Type B pancreatic cell (in vitro differentiated cells): ENCODE measurements around the gene PLG. TPM values are rescaled to one million over a fixed set of nuclear protein-coding genes. Genes with fewer than 3 reads are reported as not detected.
"Not testable (repeated sequence)": the region's sequence is repeated elsewhere in the genome, so short reads cannot be mapped to it uniquely, and the experiment has no call there.

ENCODE experiments used
- DNase-seq: peaks from one replicate; pipeline ENCODE4 v3.0.0; 2021; ENCODE audit warnings: mixed read lengths; ENCODE audit not compliant: unreplicated experiment; ENCODE audit errors: extremely low spot score
- H3K27ac Mint-ChIP-seq: 2 replicates; pipeline ENCODE4 v1.8.0; 2021; ENCODE audit warnings: mild to moderate bottlenecking, mixed read lengths
- H3K27me3 Mint-ChIP-seq: 2 replicates; pipeline ENCODE4 v1.8.0; 2021; ENCODE audit warnings: mixed read lengths
- H3K36me3 Mint-ChIP-seq: 2 replicates; pipeline ENCODE4 v1.8.0; 2021; ENCODE audit warnings: mixed read lengths
- H3K4me1 Mint-ChIP-seq: one replicate; pipeline ENCODE4 v1.8.0; 2021; ENCODE audit warnings: mixed read lengths; ENCODE audit not compliant: unreplicated experiment
- H3K4me3 Mint-ChIP-seq: 2 replicates; pipeline ENCODE4 v1.8.0; 2021; ENCODE audit warnings: mild to moderate bottlenecking, mixed read lengths
- H3K9me3 Mint-ChIP-seq: 2 replicates; pipeline ENCODE4 v1.8.0; 2021; ENCODE audit warnings: mixed read lengths
- total RNA-seq: library from RNA; stranded (reverse); gene quantifications from 2 replicates; pipeline ENCODE4 v1.2.1, GENCODE V29; 2021; ENCODE audit warnings: low replicate concordance
- TF ChIP-seq, protein P1 (sequence below): fragments of 200-600 bp; sonication (generic); conservative IDR thresholded peaks from 2 replicates; pipeline ENCODE4 v1.5.0; 2021; ENCODE audit warnings: antibody characterized with exemption, mild to moderate bottlenecking

The PLG gene
- total RNA-seq, 1 donor from 2014 or later = 0.46 TPM

DNA sequence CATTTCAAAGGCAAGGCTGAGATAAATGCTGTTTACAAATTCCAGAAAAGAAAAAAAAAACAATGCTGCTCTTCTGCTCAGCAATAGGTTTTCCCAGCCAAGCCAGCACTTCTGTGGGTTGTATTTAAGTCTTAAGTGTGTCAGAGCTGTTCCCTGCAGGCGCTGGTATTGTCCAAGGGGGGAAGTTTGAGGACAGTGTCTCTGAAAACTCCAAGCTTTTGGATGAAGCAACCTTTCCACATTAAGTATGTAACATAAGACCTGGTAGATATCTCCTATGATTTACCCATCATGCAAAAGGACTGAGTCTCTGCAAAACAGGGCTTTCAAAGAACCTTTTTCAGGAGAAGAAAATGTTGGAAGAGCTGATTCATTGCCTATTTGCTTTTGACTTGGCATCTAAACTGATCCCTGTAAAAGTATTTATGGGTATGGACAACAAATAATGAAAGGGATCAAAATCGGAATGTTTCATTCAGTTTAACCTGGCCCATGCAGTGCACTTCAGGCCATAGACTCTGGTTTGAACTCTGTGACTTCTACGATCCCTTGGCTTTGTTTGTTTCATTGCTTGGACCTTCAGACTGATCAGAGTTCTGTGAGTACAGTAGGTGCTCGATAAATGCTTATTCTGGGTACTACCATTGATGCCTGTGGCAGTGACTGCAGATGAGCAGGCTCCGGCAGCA is 16.1 kb upstream of the PLG start:
- Mint-ChIP-seq H3K36me3 (no peaks in the 10 kb centered on the region), H3K27me3 (no peaks in the 10 kb centered on the region), H3K9me3 (no peaks in the 10 kb centered on the region), H3K4me1 (no peaks in the 10 kb centered on the region), H3K4me3 (no peak overlapping the region), H3K27ac (no peak overlapping the region)
- TF ChIP-seq, protein P1, sequence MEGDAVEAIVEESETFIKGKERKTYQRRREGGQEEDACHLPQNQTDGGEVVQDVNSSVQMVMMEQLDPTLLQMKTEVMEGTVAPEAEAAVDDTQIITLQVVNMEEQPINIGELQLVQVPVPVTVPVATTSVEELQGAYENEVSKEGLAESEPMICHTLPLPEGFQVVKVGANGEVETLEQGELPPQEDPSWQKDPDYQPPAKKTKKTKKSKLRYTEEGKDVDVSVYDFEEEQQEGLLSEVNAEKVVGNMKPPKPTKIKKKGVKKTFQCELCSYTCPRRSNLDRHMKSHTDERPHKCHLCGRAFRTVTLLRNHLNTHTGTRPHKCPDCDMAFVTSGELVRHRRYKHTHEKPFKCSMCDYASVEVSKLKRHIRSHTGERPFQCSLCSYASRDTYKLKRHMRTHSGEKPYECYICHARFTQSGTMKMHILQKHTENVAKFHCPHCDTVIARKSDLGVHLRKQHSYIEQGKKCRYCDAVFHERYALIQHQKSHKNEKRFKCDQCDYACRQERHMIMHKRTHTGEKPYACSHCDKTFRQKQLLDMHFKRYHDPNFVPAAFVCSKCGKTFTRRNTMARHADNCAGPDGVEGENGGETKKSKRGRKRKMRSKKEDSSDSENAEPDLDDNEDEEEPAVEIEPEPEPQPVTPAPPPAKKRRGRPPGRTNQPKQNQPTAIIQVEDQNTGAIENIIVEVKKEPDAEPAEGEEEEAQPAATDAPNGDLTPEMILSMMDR = no peak
- no peak for DNase-seq

DNA sequence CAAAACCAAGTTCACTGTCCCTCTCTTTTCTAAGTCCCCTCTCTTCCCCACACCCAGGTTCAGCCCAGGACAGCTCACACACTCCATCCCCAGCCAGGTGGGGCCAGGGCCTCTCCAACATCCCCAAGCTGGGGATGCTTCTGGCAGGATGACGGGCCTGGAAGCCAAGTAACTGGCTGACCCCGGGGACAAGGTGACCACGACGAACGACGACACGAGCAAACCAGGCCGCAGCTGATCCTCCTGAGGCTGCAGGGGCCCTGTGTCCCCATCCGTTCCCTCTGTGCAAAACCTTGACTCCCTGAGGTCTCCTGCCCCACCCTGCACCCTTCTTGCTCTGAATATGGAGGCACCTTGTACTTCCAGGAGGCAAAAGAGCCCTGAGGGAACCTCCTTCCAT is 11.6 kb upstream of the PLG start:
- TF ChIP-seq, protein P1 = no peak
- no peak for DNase-seq
- Mint-ChIP-seq H3K27me3 (peaks cover 4% of the 10 kb centered on the region), H3K9me3 (no peaks in the 10 kb centered on the region), H3K27ac (no peak overlapping the region), H3K36me3 (no peaks in the 10 kb centered on the region), H3K4me1 (no peaks in the 10 kb centered on the region), H3K4me3 (no peak overlapping the region)

GRCh38 chr6:160691617-160692016 is 10.4 kb upstream of the PLG start:
- peaks cover 4% of the 10 kb centered on the region for H3K9me3 Mint-ChIP-seq
- H3K27ac Mint-ChIP-seq = no peak overlapping the region
- TF ChIP-seq, protein P1 = no peak
- DNase-seq = no peak
- no peaks in the 10 kb centered on the region for H3K36me3 Mint-ChIP-seq
- H3K4me3 Mint-ChIP-seq = no peak overlapping the region
- H3K27me3 Mint-ChIP-seq = peaks cover 7% of the 10 kb centered on the region
- H3K4me1 Mint-ChIP-seq = no peaks in the 10 kb centered on the region

DNA sequence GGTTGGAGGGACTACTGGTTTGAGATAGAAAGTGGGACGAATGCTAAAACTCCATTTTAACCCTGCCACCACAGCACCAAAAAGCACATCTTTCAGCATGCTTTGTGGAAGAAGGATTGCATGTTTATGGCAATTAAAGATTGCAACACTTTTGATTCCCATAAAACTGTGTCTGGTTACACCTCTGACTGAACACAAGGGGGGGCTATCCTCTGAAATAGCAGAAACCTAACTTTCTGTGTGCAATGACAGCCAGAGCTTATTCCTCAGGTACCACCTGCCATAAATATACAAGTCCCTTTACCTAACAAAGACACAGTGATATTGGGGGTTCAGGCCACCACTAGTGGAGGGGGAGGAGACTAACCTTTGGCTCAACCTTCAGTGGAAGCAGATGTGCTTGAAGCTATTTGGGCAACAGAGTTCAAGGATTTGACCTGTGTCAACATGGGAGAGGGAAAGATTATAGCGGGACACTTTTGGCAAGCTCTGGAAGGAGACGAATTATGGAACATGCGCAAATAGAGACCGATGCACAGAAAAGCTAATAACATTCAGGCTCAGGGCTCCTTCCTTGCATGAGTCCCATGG is 9.6 kb upstream of the PLG start:
- Mint-ChIP-seq H3K27me3 (peaks cover 7% of the 10 kb centered on the region), H3K4me1 (no peaks in the 10 kb centered on the region), H3K4me3 (no peak overlapping the region), H3K27ac (no peak overlapping the region), H3K36me3 (no peaks in the 10 kb centered on the region), H3K9me3 (peaks cover 4% of the 10 kb centered on the region)
- DNase-seq = no peak
- TF ChIP-seq, protein P1 = peak; percentile 45

DNA sequence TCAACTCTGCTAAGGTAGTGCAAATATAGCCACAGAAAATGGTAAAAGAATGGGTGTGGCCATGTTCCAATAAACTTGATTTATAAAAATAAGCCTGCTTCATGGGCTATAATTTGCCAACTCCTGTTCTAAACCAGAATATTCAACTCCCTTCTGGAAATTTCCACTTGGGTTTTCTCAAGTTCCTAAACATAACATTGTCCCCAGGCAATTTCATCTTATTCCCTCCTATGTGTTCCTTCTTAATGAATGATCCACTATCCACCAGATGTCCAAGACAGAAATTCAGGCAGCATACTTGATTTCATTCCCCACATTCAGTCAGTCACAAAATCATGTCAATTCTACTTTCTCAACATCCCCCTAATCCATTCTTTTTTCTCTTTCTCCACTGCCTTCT is 7.0 kb upstream of the PLG start:
- not testable (repeated sequence) for H3K36me3 Mint-ChIP-seq, H3K4me3 Mint-ChIP-seq, H3K4me1 Mint-ChIP-seq, H3K27me3 Mint-ChIP-seq, H3K27ac Mint-ChIP-seq, H3K9me3 Mint-ChIP-seq, DNase-seq

DNA sequence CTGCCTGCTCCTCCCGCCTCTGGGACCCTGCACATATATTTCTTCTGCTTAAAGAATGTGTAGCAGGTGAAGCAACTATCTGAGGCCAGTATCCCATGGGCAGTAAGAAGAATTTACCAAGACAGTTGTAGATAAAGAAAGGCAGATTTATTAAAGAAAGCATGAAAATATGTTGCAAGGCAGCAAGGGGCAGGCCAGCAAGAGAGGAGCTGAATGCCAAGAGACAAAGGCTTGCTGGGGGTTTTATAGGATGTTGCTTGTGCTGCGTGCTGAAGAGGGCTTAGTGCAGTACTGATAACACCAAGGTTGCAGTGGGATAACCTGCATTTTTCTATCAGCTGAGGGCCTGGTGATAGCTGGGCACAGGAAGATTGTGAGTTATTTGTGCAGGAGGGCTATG is 6.4 kb upstream of the PLG start:
- H3K36me3 Mint-ChIP-seq, H3K4me3 Mint-ChIP-seq, H3K4me1 Mint-ChIP-seq, H3K27ac Mint-ChIP-seq, H3K9me3 Mint-ChIP-seq, H3K27me3 Mint-ChIP-seq, DNase-seq: not testable (repeated sequence)

DNA sequence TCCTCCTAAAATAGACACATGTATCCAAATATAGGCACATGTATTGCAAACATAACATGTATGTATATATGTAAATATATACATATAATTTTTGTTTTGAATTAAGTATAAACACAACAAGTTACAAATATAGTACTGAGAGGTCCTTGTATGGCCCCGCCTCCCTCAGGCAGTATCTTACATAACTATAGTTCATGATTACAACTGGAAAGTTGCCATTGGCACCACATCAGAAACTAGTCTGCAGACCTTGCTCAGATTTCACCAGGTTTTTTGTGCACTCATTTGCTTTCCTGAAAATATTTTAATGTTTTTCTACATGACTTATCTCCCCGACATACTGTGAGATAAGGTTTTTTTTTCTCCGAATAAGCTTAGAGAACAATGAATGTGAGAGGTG is 5.2 kb upstream of the PLG start:
- H3K27me3 Mint-ChIP-seq = peaks cover 10% of the 10 kb centered on the region
- not testable (repeated sequence) for DNase-seq, H3K9me3 Mint-ChIP-seq

More for the DNA sequence above, 5.2 kb upstream of the PLG start:
- H3K36me3 Mint-ChIP-seq, H3K4me3 Mint-ChIP-seq, H3K4me1 Mint-ChIP-seq, H3K27ac Mint-ChIP-seq: not testable (repeated sequence)
